Lower leg skin (tissue), 4 donors: ENCODE results near the gene XG. TPM values are rescaled to one million over a fixed set of nuclear protein-coding genes. Genes with fewer than 3 reads are reported as not detected.
"Not testable (repeated sequence)": the region's sequence is repeated elsewhere in the genome, so short reads cannot be mapped to it uniquely, and the experiment has no call there.

Experiments
- DNase-seq, 2 donors: peaks; one replicate each; pipeline ENCODE4 v3.0.0-alpha.2; 2019; ENCODE audit warnings: low spot score in 2 of 2
- H3K4me3 ChIP-seq: fragments of 200-600 bp; sonication (generic); 2 replicates; pipeline ENCODE4 v1.5.1; 2017; ENCODE audit warnings: mild to moderate bottlenecking, low read depth; ENCODE audit not compliant: poor library complexity, severe bottlenecking
- POLR2A ChIP-seq, 2 donors: fragments of 450-650 bp; IDR thresholded peaks; one replicate each; pipeline ENCODE4 v1.6.1; 2016 to 2017; ENCODE audit warnings: antibody characterized with exemption in 2 of 2, mild to moderate bottlenecking in 1 of 2, moderate library complexity in 1 of 2
- WGBS, 2 donors: methylation state at CpG; one replicate each; pipeline ENCODE4 v1.1.5; 2018; 5-methylcytosine and 5-hydroxymethylcytosine counted together
- intact Hi-C: fragments of 100-400 bp; cut with DNase I; formaldehyde crosslinking; loops from one replicate; pipeline ENCODE4 v1.15.0; 2023; ENCODE audit warnings: low total_unique reads
- total RNA-seq, 4 donors: library from RNA; depleted of rRNA; stranded (reverse); fragments of >200 nt; gene quantifications; one replicate each; pipeline ENCODE4 v1.1.0, GENCODE V29; 2016
- TF ChIP-seq, protein P1 (sequence below), 3 donors: fragments of 450-650 bp; IDR thresholded peaks; one replicate each; pipeline ENCODE4 v1.5.1; 2016; ENCODE audit warnings: antibody characterized with exemption in 3 of 3, mild to moderate bottlenecking in 3 of 3, moderate library complexity in 2 of 3

Gene XG
- total RNA-seq, 4 donors from 2014 or later = 40.7 to 113 (median 67.6) TPM

DNA sequence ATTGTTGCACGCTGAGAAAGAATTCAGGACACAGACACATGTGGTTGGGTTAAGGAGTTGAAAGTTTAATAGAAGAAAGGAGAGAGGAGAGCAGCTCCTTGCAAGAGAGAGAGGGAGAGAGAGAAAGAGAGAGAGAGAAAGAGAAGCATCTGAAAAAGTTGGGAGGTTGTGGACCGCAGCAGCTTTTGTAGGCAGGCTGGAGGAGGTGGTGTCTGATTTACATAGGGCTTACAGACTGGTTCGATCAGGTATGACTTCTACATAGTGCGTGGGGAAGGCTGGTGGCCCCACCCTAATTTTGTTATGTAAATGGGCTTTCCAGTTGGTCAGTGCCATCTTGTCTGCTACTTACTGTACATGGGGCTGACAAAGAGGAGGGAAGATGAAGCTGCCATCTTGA is 49.4 kb downstream of the XG start:
- H3K4me3 ChIP-seq = no peak overlapping the region
- DNase-seq = peak in 1 of 2 donors; percentile 40
- WGBS, 2 donors = 79 to 84% methylated on average over 4 of the region's 4 CpGs
- intact Hi-C loops = no loop called here
- no peak for TF ChIP-seq POLR2A (IDR thresholded peaks at IDR 0.05)
- TF ChIP-seq, protein P1, sequence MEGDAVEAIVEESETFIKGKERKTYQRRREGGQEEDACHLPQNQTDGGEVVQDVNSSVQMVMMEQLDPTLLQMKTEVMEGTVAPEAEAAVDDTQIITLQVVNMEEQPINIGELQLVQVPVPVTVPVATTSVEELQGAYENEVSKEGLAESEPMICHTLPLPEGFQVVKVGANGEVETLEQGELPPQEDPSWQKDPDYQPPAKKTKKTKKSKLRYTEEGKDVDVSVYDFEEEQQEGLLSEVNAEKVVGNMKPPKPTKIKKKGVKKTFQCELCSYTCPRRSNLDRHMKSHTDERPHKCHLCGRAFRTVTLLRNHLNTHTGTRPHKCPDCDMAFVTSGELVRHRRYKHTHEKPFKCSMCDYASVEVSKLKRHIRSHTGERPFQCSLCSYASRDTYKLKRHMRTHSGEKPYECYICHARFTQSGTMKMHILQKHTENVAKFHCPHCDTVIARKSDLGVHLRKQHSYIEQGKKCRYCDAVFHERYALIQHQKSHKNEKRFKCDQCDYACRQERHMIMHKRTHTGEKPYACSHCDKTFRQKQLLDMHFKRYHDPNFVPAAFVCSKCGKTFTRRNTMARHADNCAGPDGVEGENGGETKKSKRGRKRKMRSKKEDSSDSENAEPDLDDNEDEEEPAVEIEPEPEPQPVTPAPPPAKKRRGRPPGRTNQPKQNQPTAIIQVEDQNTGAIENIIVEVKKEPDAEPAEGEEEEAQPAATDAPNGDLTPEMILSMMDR (IDR thresholded peaks at IDR 0.05) = no peak

DNA sequence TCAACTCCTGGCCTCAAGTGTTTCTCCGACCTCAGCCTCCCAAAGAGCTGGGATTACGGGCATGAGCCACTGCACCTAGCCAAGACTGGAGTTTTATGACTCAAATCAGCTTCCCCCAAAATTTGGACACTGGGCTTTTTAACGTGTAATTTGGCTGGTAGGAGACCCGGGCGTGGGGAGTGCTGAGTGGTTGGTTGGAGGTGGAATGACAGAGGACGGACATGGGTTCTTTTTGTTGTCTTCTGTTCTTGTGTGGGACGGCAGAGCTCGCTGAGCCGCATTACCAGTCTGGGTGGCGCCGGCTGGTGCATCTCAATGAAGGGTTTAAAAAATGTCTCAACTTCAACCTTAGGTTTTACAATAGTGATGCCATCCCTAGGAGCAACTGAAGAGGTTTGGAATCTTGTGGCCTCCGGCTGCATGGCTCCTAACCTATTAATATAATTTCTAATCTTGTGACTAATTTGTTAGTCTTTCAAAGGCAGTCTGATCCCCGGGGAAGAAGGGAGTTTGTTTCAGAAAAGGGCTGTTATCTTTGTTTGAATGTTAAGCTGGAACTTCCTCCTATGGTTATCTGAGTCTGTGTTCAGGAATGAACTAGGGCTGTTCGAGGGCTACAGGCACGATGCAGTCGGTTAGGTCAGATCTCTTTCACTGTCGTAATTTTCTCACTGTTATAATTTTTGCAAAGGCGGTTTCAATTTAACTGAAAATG is 50.7 kb downstream of the XG start:
- H3K4me3 ChIP-seq, intact Hi-C loops: not testable (repeated sequence)
- 46 to 62% methylated on average over 17 to 18 of the region's 18 CpGs for WGBS, 2 donors
- DNase-seq = peak in 1 of 2 donors; percentile 57

DNA sequence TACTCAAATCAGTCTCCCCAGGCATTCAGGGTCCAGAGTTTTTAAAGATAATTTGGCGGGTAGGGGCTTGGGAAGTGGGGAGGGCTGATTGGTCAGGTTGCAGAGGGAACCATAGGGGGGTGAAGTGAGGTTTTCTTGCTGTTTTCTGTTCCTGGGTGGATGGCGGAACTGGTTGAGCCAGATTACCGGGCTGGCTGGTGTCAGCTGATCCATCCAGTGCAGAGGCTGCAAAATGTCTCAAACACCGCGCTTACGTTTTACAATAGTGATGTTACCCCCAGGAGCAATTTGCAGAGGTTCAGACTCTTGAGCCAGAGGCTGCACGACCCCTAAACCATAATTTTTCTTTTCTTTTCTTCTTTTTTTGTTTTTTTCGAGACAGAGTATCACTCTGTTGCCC is 51.6 kb downstream of the XG start:
- peak in 1 of 2 donors; percentile 57 for DNase-seq
- intact Hi-C loops, H3K4me3 ChIP-seq: not testable (repeated sequence)
- 48 to 67% methylated on average over 8 of the region's 8 CpGs for WGBS, 2 donors

DNA sequence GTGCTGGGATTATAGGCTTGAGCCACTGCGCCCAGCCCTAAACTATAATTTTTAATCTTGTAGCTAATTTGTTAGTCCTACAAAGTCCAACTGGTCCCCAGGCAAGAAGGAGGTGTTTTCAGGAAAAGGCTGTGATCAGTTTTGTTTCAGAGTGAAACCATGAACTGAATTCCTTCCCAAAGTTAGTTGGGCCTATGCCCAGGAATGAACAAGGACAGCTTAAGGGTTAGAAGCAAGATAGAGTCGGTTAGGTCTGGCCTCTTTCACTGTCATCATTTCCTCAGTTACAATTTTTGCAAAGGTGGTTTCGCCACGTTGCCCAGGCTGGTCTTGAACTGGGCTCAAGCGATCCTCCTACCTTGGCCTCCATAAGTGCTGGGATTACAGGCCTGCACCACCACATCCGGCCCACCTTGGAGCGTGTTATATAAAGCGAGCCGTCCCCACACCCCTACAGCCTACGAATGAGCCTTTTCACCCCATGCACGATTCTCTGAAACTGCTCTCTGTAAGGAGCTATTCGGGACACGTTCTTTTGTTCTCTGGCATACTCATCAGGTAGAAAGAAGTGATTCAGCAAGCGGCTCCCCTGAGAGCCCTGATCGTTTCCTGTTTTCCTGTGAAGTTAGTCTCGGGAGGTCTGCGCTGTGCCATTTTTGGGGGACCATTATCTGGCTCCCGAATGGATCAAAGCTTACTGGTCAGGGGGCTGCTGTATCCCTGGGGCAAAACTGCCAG is 52.4 kb downstream of the XG start:
- DNase-seq, H3K4me3 ChIP-seq, intact Hi-C loops: not testable (repeated sequence)
- WGBS, 2 donors = 77% methylated on average over 9 to 15 of the region's 18 CpGs

DNA sequence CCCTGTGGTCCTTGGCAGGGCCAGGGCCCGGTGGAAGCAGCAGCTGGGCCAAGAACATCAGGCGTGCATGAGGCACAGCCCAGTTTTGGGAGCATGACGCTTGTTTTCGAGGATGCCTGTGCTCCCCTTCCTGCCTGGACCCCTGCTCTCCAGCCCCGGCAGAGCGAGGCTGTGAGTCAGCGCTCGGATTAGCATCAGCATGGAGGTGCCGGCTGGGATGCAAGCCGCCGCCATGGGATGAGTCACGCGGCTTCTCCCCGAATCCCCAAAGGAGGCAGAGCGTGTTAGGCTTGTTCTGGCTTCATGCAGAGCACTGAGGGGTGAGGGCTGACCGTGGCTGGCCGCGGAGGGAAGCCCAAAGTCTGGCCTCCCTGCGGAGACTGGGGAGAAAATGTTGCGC is 53.0 kb downstream of the XG start:
- H3K4me3 ChIP-seq = not testable (repeated sequence)
- intact Hi-C loops = loop anchor here (5.0 kb wide), 1 partner anchor 158 kb away; no protein-coding TSS in a partner anchor
- peak in 1 of 2 donors; percentile 81 for DNase-seq
- WGBS, 2 donors = 63 to 80% methylated on average over 12 to 19 of the region's 20 CpGs

DNA sequence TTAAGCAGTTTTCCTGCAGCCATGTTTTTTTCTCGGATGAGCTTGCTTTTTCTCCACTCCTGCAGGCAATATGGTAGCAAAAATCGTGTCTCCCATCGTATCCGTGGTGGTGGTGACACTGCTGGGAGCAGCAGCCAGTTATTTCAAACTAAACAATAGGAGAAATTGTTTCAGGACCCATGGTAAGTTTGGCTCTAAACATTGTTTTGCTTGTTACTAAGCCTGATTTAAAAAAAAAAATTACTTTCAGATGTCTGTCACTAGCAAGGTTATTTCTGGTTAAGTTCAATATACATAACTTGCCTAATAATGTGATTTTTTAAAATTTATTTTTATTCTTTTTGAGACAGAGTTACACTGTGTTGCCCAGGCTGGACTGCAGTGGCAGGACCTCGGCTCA is 59.4 kb downstream of the XG start:
- no peak overlapping the region for H3K4me3 ChIP-seq
- intact Hi-C loops = no loop called here
- WGBS, 2 donors = 57 to 58% methylated on average over 5 of the region's 5 CpGs
- TF ChIP-seq, protein P1 (IDR thresholded peaks at IDR 0.05) = no peak
- no peak for TF ChIP-seq POLR2A (IDR thresholded peaks at IDR 0.05)
- DNase-seq = peak in 1 of 2 donors; percentile 12

DNA sequence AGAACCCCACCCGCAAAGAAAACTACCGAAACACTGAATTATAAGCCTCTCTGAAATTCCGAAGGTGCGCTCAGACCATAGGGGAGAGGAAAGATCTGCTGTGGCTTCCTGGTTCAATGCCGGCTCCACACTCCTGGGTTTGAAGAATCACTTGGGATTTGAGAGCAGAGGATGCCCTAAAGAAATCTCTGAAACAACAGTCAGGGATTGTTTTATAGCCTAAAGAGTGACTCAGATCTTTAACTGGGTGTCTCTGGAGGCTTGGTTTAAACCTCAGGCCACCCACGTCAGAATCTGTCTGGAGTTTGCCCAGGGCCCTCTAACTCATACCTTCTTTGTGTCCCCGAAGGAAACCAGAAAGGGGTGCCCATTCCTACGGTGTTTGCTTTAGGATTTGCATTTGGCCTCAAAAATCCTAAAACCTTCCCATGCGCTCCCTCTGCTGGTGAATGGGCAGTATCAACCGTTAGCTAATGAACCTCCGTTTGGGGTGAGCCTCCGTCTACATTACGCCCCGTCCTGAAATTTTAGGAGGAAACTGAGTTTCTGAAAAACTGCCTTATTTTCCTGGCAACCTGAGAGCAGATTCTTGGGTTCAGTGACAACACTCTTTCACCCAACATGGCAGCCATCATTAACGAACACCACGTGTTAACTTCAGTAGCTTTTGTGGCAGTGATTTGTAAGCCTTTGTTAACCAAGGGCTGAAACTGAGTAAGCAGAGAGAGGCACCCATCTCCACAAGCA is 60.5 kb downstream of the XG start:
- intact Hi-C loops, H3K4me3 ChIP-seq: not testable (repeated sequence)
- WGBS, 2 donors = 15 to 39% methylated on average over 9 to 16 of the region's 16 CpGs
- TF ChIP-seq, protein P1 (IDR thresholded peaks at IDR 0.05) = peak in 1 of 3 donors; percentile 34
- peak; percentile 17 to 85 for DNase-seq
